Stimulated activated naive CD8-positive, alpha-beta T cell treated with anti-CD3 and anti-CD28 coated beads, Interleukin-15, amount 100 ng/mL, for 72 hours (primary cell): ENCODE results near the gene DOK6.
"Not testable (repeated sequence)": the region's sequence is repeated elsewhere in the genome, so short reads cannot be mapped to it uniquely, and the experiment has no call there.

ENCODE experiments used
- ATAC-seq: fragments of 150-1000 bp; cut with Tn5 transposase; 2 replicates; pipeline ENCODE4 v1.10.0; 2021; ENCODE audit warnings: mild to moderate bottlenecking, moderate library complexity
- DNase-seq, 2 donors: peaks; one replicate each; pipeline ENCODE4 v3.0.0; 2021 to 2022
- H3K27ac Mint-ChIP-seq, 2 donors: one replicate each; pipeline ENCODE4 v1.8.0; 2022; ENCODE audit warnings: mild to moderate bottlenecking in 2 of 2, mixed read lengths in 2 of 2, moderate library complexity in 2 of 2
- H3K27me3 Mint-ChIP-seq: one replicate; pipeline ENCODE4 v1.8.0; 2022; ENCODE audit warnings: mixed read lengths
- H3K4me1 Mint-ChIP-seq: one replicate; pipeline ENCODE4 v1.8.0; 2022; ENCODE audit warnings: mild to moderate bottlenecking, mixed read lengths
- H3K4me3 Mint-ChIP-seq, 2 donors: one replicate each; pipeline ENCODE4 v1.8.0; 2022; ENCODE audit warnings: mild to moderate bottlenecking in 2 of 2, mixed read lengths in 2 of 2, moderate library complexity in 1 of 2
- H3K9me3 Mint-ChIP-seq, 2 donors: one replicate each; pipeline ENCODE4 v1.8.0; 2022; ENCODE audit warnings: mixed read lengths in 2 of 2

The DOK6 gene

DNA sequence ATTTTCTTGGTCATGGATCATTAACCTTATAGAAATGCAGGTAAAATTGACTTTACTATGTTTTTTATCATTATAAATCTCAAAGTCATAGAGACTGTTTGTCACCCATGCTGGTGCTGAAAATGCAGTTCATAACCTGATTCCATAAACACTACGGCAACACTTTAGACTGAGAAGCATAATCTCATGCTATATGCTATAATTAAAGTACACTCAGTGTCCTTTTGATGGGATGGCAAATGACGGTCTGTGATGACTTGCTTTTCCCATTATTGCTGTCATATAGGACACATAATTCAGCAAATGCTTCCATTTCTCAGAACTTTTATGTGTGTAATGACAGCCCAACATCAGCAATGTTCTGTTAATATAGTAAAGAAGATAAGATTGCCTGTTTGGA is 384.1 kb downstream of the DOK6 start:
- H3K4me3 Mint-ChIP-seq = no peak overlapping the region
- no peaks in the 10 kb centered on the region for H3K9me3 Mint-ChIP-seq
- DNase-seq (no peak), ATAC-seq (no peak)
- no peaks in the 10 kb centered on the region for H3K4me1 Mint-ChIP-seq
- H3K27ac Mint-ChIP-seq = no peak overlapping the region
- H3K27me3 Mint-ChIP-seq = no peaks in the 10 kb centered on the region

DNA sequence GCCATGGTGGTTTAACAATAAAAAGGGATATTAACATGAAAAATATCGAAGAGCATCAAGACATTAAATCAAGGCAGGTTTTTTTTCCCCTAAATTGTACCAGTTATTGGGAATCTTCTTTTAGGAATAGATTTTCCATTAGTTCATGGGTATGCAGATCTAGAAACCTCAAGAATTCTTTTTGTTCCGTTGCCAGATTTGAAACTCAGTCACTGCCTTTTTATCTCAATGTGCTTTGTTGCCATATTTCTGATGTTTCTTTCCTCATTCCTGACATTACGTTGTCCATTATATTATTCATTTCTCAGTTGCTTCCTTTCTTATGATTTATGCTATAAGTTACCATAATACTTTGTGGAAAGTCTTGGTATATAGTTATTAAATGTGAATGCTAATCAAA is 384.8 kb downstream of the DOK6 start:
- H3K4me3 Mint-ChIP-seq = no peak overlapping the region
- no peaks in the 10 kb centered on the region for H3K27me3 Mint-ChIP-seq
- DNase-seq (no peak), ATAC-seq (no peak)
- no peak overlapping the region for H3K27ac Mint-ChIP-seq
- H3K4me1 Mint-ChIP-seq = no peaks in the 10 kb centered on the region
- H3K9me3 Mint-ChIP-seq = no peaks in the 10 kb centered on the region

DNA sequence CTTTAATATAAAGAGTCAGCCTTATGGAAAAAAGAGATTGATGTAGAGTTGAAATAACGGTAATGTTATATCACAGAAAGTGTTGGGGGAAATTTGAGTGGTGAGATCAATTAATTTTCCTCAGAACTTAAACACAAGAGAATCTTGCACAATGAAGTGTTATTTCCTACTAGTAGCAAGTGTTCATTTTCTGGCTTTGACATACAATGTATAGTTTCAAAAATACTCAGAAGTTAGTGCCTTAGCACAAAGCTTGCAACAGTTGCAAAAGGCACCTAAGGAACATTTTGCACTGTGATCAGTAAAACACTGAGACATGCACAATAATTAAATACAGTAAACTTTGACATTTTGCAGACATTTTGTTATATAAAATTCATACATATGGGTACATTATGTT is 385.7 kb downstream of the DOK6 start:
- Mint-ChIP-seq H3K27me3 (no peaks in the 10 kb centered on the region), H3K4me1 (no peaks in the 10 kb centered on the region), H3K27ac (no peak overlapping the region), H3K4me3 (no peak overlapping the region), H3K9me3 (peaks cover 0 to 3% of the 10 kb centered on the region in 2 donors)
- DNase-seq = no peak
- no peak for ATAC-seq

DNA sequence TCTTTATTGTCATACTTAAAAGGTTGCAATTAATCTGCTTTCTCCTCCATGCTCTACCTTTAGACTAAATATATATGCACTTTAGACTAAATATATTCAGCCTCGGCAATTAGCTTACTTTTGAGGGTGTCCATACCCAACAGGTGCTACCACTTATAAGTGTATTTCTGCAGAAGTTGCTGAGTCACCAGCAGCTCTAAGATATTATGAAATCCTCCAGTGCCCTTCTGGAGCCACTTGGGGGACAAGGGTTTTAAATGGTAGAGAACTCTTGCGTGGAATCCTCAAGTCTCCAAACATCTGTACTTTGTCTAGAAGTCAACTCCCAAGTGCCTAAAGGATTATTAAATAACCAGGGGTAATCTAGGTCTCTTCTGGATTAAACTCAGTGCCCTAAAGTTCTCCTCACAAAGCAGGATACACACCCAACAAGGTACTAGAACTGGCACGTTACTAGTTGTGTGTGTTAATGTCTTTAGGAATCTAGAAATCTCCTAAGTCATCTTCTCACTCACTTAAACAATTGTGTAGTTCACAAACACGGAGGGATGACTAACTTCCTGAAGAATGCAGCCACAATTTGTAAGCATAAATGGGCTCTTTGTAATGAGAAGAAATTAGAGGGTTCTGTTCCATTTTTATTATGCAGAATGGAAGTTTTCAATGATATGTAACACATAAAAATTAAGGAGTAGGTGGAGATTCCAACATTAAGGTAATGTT is 387.3 kb downstream of the DOK6 start:
- Mint-ChIP-seq H3K4me1 (no peaks in the 10 kb centered on the region), H3K27me3 (no peaks in the 10 kb centered on the region), H3K4me3 (no peak overlapping the region), H3K27ac (no peak overlapping the region), H3K9me3 (peaks cover 0 to 5% of the 10 kb centered on the region in 2 donors)
- no peak for ATAC-seq
- DNase-seq = no peak

DNA sequence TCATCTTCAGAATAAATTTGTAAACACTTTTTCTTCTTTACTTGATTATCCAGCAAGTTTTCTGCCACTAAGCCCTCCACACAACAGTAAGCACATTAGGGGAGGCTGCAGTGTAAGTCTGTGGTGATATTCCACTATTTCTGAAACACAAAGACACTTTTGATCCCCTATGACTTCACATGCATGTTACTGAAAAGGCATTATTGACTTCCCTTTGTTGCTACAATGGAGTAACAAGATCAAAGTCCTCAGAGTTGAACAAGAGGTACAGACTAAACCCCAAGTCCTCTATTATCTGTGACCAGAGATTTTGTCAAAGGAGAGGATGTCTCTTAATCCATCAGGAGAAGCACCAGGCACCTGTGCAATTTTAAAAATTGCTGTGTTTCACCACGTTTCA is 389.1 kb downstream of the DOK6 start:
- no peaks in the 10 kb centered on the region for H3K4me1 Mint-ChIP-seq
- no peak overlapping the region for H3K27ac Mint-ChIP-seq
- DNase-seq (no peak), ATAC-seq (no peak)
- H3K27me3 Mint-ChIP-seq = no peaks in the 10 kb centered on the region
- peaks cover 0 to 5% of the 10 kb centered on the region in 2 donors for H3K9me3 Mint-ChIP-seq
- no peak overlapping the region for H3K4me3 Mint-ChIP-seq

DNA sequence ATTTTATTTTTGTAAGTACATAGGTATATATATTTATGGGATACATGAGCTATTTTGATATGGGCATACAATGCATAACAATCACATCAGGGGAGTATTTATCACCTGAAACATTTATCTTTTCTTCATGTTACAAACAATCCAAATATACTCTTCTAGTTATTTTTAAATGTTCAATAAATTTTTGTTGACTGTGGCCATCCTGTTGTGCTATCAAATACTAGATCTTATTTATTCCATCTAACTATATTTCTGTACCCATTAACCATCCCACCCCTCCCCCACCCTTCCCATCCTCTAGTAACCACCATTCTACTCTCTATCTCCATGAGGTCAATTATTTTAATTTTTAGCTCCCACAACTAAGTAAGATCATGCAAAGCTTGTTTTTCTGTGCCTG is 390.0 kb downstream of the DOK6 start:
- ATAC-seq = no peak
- no peak for DNase-seq
- peaks cover 0 to 5% of the 10 kb centered on the region in 2 donors for H3K9me3 Mint-ChIP-seq
- H3K4me3 Mint-ChIP-seq = no peak overlapping the region
- H3K4me1 Mint-ChIP-seq = no peaks in the 10 kb centered on the region
- no peak overlapping the region for H3K27ac Mint-ChIP-seq
- H3K27me3 Mint-ChIP-seq = no peaks in the 10 kb centered on the region

DNA sequence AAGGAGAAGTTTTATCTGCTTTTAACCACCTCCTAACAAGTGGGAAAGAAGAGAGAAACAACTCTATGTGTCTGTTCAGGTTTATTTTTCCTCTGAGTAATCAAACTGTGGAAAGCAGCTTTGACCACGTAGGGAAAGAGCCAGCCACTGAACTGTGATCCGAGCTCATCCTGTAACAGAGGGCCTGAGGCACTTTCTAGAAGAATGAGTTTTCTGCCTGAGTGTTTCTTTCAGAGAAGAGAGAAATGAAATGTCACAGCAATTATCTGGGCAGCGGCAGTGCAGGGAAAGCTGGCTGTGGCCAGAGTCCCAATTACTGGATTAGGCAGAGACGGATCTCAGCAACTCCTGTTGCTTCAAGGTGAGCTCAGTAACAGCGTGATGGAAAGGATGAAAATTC is 395.1 kb downstream of the DOK6 start:
- H3K27me3 Mint-ChIP-seq = no peaks in the 10 kb centered on the region
- peaks cover 0 to 5% of the 10 kb centered on the region in 2 donors for H3K9me3 Mint-ChIP-seq
- H3K27ac Mint-ChIP-seq = no peak overlapping the region
- H3K4me3 Mint-ChIP-seq = no peak overlapping the region
- no peak for ATAC-seq
- no peaks in the 10 kb centered on the region for H3K4me1 Mint-ChIP-seq
- DNase-seq = no peak

DNA sequence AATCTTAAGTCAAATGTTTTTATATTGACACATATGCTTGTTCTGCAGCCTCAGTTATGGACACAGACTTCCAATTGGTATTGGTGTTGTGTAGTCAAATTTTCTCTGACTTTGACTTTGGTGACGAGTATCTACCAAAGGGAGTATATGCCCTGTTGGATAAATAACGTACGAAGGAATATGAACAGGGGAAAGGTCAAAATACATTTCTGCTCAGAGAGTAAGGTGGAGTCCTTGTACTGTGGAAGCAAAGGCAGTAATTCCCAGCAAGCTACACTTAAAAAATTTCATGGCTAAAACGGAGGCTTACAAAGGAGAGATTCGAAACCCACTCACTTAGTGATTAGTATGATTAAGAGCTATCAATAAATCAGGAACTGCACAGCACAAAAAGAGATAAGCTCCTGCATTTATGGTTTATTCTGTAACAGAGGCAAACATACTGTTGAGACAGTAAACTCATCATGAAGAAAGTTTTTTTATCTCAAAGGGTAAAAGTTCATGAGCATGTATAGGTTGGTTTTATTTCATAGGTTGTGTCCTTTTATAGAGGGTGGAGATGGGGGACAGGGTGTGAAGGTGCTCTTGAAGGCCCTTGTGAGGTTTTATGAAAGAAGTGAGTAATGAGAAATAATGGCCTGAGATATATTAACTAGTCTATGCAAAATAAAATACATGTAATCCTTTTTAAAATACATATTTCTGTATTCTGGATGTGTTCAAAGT is 404.3 kb downstream of the DOK6 start:
- peaks cover 1% of the 10 kb centered on the region for H3K4me1 Mint-ChIP-seq

DNA sequence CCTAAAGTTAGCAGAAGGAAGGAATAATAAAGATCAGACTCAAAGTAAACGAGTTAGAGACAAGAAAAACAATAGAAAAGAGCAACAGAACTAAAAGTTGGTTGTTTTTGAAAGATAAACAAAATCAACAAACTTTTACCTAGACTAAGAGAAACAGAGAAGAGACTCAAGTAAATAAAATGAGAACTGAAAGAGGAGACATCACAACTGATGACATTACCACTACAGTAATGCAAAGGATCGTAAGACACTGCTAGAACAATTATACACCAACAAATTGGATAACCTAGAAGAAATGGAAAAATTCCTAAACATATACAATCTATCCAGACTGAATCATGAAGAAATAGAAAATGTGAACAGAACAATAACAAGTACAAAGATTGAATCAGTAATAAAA is 407.7 kb downstream of the DOK6 start:
- Mint-ChIP-seq H3K4me1 (peaks cover 6% of the 10 kb centered on the region), H3K9me3 (peaks cover 8 to 10% of the 10 kb centered on the region in 2 donors), H3K4me3 (no peak overlapping the region), H3K27ac (no peak overlapping the region), H3K27me3 (no peaks in the 10 kb centered on the region)
- ATAC-seq = no peak
- DNase-seq = no peak

More for the DNA sequence above, 404.3 kb downstream of the DOK6 start:
- H3K4me3 Mint-ChIP-seq = no peak overlapping the region
- no peak for ATAC-seq
- H3K9me3 Mint-ChIP-seq = peaks cover 1 to 4% of the 10 kb centered on the region in 2 donors
- DNase-seq = no peak
- no peaks in the 10 kb centered on the region for H3K27me3 Mint-ChIP-seq
- H3K27ac Mint-ChIP-seq = peak overlapping the region in 1 of 2 donors; percentile 52

DNA sequence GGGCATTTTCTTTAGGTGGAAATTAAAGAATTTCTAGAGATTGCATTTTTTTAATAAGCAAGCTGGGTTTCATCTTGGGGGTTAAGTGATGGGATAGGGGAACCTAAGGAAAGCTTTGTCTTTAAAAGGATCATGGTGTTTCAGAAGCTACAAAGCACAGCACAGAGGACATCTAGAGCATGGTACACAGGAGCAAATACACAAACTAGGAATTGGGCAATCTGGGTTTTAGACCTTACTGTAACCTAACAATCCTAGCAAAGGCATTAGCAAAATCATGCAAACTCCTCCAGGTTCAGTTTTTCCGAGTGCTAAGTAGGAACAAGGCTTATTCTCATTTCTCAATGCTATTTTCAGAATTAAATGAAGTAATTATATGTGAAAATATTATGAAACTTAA is 412.9 kb downstream of the DOK6 start:
- H3K4me3 Mint-ChIP-seq = no peak overlapping the region
- no peaks in the 10 kb centered on the region for H3K27me3 Mint-ChIP-seq
- DNase-seq (no peak), ATAC-seq (no peak)
- H3K4me1 Mint-ChIP-seq = peaks cover 6% of the 10 kb centered on the region
- H3K27ac Mint-ChIP-seq = no peak overlapping the region
- peaks cover 8 to 23% of the 10 kb centered on the region in 2 donors for H3K9me3 Mint-ChIP-seq

DNA sequence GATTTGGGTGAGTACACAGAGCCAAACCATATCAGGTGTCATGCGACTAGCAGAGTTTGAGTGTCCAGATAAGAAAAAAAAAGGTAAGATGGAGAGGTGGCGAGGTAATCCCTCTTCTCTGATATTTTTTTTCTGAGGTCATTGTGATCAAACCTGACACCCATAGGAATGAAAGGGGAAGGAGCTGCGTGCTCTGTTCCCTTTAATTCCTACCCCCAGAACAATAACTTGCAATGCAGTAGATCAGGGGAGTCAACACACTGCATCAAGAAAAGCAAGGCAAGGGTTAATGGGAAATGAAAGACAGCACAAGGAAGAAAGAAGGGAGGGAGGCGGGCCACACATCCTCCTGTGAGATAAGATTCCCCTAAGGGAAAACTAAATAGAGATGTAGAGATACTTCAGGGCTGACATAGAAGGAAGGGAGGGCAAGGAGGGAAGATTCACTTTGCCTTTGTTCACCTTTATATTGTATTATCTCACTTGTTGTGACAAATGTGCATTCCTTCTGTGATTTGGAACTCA is 414.2 kb downstream of the DOK6 start:
- peaks cover 6 to 19% of the 10 kb centered on the region in 2 donors for H3K9me3 Mint-ChIP-seq
- DNase-seq (no peak), ATAC-seq (no peak)
- H3K27ac Mint-ChIP-seq = no peak overlapping the region
- H3K4me1 Mint-ChIP-seq = peaks cover 5% of the 10 kb centered on the region
- H3K4me3 Mint-ChIP-seq = no peak overlapping the region
- no peaks in the 10 kb centered on the region for H3K27me3 Mint-ChIP-seq

DNA sequence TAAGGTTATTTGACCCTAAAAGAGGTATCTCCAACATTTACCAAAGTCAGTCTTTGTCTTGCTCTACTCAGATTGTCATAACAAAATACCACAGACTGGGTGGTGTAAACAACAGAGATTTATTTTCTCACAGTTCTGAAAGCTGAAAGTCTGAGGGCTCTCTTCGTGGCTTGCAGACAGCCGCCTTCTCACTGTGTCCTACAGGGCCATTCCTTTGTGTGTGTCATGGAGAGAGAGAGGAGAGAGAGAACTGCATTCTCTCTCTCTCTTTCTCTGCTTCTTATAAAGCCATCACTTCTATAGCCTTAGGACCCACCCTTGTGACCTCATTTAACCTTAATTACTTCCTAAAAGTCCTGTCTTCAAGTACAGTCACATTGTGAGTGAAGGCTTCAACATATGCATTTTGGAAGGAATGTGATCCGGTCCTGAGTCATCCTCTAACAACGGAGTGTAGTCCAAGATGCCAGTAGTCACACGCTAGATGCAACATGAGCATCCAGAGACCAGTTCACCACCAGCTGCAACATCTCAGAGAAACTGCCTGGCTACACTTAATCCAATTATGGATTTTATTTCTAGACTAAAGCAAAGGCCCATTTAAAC is 416.8 kb downstream of the DOK6 start:
- H3K27ac Mint-ChIP-seq = no peak overlapping the region
- no peak overlapping the region for H3K4me3 Mint-ChIP-seq
- H3K4me1 Mint-ChIP-seq = no peaks in the 10 kb centered on the region
- H3K9me3 Mint-ChIP-seq = peaks cover 6 to 13% of the 10 kb centered on the region in 2 donors
- H3K27me3 Mint-ChIP-seq = no peaks in the 10 kb centered on the region
- DNase-seq (no peak), ATAC-seq (no peak)

DNA sequence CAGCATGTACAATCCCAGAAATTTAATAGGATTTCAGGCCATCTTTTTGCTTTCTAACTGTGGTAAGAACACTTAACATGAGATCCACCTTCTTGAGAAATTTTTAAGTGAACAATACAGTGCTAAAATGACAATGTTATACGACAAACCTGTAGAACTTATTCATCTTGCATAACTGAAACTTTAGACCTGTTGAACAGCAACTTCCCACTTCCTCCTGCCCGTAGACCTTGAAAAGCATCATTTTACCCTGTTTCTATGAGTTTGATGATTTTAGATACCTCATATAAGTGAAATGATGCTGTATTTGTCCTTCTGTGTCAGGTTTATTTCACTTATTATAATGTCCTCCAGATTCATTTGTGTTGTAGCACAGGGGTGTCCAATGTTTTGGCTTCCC is 418.8 kb downstream of the DOK6 start:
- Mint-ChIP-seq H3K4me1 (no peaks in the 10 kb centered on the region), H3K27ac (no peak overlapping the region), H3K4me3 (no peak overlapping the region), H3K9me3 (peaks cover 3 to 12% of the 10 kb centered on the region in 2 donors), H3K27me3 (no peaks in the 10 kb centered on the region)
- ATAC-seq = no peak
- no peak for DNase-seq

DNA sequence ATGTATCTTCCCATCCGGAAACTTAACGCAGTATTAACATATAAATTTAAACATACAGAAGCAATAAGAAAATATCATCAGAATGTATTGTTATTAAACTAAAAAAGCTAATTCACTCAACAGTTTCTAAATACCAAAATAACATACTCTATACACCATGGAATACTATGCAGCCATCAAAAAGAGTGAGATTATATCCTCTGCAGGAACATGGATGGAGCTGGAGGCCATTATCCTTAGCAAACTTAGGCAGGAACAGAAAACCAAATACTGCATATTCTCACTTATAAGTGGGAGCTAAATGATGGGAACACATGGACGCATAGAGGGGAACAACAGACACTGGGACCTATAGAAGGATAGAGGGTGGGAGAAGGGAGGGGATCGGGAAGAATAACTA is 419.9 kb downstream of the DOK6 start:
- Mint-ChIP-seq H3K27me3 (no peaks in the 10 kb centered on the region), H3K4me1 (no peaks in the 10 kb centered on the region), H3K4me3 (no peak overlapping the region), H3K27ac (no peak overlapping the region), H3K9me3 (peaks cover 0 to 12% of the 10 kb centered on the region in 2 donors)
- DNase-seq (no peak), ATAC-seq (no peak)

DNA sequence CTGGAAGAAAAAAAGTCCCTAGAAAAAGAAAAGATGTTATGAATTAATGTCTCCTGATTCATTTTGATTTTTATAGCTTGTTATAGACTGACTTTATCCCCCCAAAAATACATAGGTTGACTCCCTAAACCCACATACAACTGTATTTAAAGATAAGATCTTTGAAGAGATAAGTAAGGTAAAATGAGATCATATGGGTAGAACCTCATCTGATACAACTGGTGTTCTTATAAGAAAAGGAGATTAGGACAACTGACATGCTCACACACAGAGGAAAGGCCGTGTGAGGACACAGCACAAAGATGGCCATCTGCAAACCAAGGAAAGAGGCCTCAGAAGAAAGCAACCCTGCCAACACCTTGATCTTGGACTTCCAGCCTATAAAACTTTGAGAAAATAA is 429.5 kb downstream of the DOK6 start:
- no peak for ATAC-seq
- Mint-ChIP-seq H3K9me3 (no peaks in the 10 kb centered on the region), H3K27me3 (no peaks in the 10 kb centered on the region), H3K27ac (no peak overlapping the region), H3K4me1 (no peaks in the 10 kb centered on the region), H3K4me3 (no peak overlapping the region)
- no peak for DNase-seq

DNA sequence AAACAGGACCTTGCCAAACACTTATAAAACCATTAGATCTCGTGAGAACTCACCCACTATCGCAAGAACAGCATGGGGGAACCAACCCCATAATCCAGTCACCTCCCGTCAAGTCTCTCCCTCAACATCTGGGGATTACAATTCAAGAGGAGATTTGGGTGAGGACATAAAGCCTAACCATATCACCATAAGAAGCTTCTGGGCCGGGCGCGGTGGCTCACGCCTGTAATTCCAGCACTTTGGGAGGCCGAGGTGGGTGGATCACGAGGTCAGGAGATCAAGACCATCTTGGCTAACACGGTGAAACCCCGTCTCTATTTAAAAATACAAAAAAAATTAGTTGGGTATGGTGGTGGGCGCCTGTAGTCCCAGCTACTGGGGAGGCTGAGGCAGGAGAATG is 434.3 kb downstream of the DOK6 start:
- H3K27ac Mint-ChIP-seq, ATAC-seq, H3K9me3 Mint-ChIP-seq, H3K4me3 Mint-ChIP-seq, DNase-seq, H3K27me3 Mint-ChIP-seq, H3K4me1 Mint-ChIP-seq: not testable (repeated sequence)
